ENCODE data around the gene GPR31. TPM values are rescaled to one million over a fixed set of nuclear protein-coding genes. Genes with fewer than 3 reads are reported as not detected.

Gene GPR31, protein sequence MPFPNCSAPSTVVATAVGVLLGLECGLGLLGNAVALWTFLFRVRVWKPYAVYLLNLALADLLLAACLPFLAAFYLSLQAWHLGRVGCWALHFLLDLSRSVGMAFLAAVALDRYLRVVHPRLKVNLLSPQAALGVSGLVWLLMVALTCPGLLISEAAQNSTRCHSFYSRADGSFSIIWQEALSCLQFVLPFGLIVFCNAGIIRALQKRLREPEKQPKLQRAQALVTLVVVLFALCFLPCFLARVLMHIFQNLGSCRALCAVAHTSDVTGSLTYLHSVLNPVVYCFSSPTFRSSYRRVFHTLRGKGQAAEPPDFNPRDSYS
- total RNA-seq = not detected in 2 replicates

DNA sequence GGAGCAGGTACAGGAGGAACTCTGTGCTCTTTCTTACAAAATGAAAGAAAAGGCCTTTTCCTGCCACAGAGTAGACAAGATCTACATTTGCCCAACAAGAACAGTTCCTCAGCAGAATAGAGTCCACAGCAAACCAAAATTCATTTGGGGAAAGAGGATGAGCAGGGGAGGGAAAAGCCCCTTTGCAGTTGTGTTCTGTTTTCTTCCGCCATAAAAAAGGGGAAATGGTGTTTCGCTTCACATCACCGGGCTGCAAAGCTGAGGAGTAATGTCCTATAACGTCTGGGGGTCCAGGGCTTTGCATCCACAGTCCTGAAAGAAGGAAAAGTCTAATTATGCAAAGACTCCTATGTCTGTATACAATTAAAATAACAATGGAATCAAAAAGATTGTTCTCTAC, at the start of gene GPR31:
TSS of gene GPR31 (minus strand) at position 118 of the 400 bp plus-strand sequence. CDS start 149 bp downstream, outside the sequence.

DNA sequence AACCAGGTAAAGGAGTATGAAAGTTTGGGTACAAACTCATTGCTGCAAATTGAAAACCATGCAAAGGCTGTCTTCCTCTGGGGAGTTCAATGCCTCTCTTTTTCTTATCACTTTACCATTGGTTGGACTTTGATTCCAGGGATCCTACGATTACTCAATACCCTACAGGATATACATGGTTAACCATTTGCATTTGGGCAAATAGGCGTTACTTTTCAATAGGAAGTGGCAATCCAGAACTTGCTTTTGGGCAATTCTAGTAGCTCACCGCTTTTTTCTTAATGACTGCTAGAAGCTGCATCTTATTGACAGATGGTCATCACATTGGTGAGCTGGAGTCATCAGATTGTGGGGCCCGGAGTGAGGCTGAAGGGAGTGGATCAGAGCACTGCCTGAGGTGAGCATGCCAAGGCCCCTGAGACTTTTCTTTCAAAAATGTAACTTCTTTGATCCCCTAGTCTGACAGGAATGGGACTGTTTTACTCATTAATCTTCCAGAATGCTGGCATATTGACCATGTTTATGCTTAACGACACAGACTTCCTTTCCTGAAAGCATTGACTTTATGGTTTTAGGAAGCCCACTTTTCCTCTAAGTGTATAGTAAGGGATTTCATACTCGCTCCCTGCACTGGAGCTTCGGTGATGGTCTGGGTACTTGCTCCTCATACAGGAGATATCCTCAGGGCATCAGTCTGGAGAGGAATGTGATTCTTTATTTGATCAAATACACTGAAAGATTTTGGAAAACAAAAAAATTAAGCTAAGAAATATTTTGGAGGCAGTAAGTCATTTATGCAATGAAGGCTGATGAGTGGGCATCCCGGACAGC, 34.7 kb downstream of the GPR31 start, which contains the start of gene CCR6:
TSS of gene CCR6 (plus strand) at position 270 of the 831 bp plus-strand sequence. CDS start 13,039 bp downstream, outside the sequence.

Other genes with a start within 250 kb of the GPR31 start
- gene RNASET2, start 201.4 kb downstream of the GPR31 start, total RNA-seq = 9.9 and 28.0 TPM in 2 replicates
- gene CEP43, start 158.6 kb downstream of the GPR31 start, total RNA-seq = 21.9 and 24.8 TPM in 2 replicates
- not detected in 2 replicates for gene CCR6, start 34.9 kb downstream of the GPR31 start, total RNA-seq
- not detected in 2 replicates for gene UNC93A, start 133.3 kb upstream of the GPR31 start, total RNA-seq
- not detected in 2 replicates for gene TTLL2, start 167.1 kb upstream of the GPR31 start, total RNA-seq

All from nasal cavity respiratory epithelium epithelial cell of viscerocranial mucosa (primary cell).